ENCODE measurements around the gene COL23A1. TPM values are rescaled to one million over a fixed set of nuclear protein-coding genes. Genes with fewer than 3 reads are reported as not detected.

Gene COL23A1
- total RNA-seq, 1 donor from 2014 or later, result 0.55 TPM

GRCh38 chr5:178348356-178349074, 241.7 kb downstream of the COL23A1 start:
- DNase-seq (ENCODE audit: low spot score), result no peak

GRCh38 chr5:178347956-178348355, 242.2 kb downstream of the COL23A1 start:
- DNase-seq (ENCODE audit: low spot score), result no peak

- no peak for DNase-seq (ENCODE audit: low spot score)
These were observed 243.4 kb downstream of the COL23A1 start for GRCh38 chr5:178346607-178347334.

- no peak for DNase-seq (ENCODE audit: low spot score)
These were observed 246.9 kb downstream of the COL23A1 start for GRCh38 chr5:178343306-178343705.

- no peak for DNase-seq (ENCODE audit: low spot score)
These were observed 248.4 kb downstream of the COL23A1 start for GRCh38 chr5:178341851-178342140.

- no peak for DNase-seq (ENCODE audit: low spot score)
These were observed 248.9 kb downstream of the COL23A1 start for GRCh38 chr5:178341091-178341850.

- DNase-seq (ENCODE audit: low spot score), result no peak
These were observed 249.6 kb downstream of the COL23A1 start for GRCh38 chr5:178340637-178341036.

- DNase-seq (ENCODE audit: low spot score), result no peak
These were observed 250.0 kb downstream of the COL23A1 start for GRCh38 chr5:178340187-178340586.

- DNase-seq (ENCODE audit: low spot score), result no peak
These were observed 250.9 kb downstream of the COL23A1 start for GRCh38 chr5:178339272-178339671.

GRCh38 chr5:178338750-178339144, 251.4 kb downstream of the COL23A1 start:
- DNase-seq (ENCODE audit: low spot score), result no peak

GRCh38 chr5:178338126-178338749, 252.0 kb downstream of the COL23A1 start:
- no peak for DNase-seq (ENCODE audit: low spot score)

GRCh38 chr5:178337334-178337741, 252.9 kb downstream of the COL23A1 start:
- DNase-seq (ENCODE audit: low spot score), result no peak

- DNase-seq (ENCODE audit: low spot score), result no peak
These were observed 253.3 kb downstream of the COL23A1 start for GRCh38 chr5:178336889-178337288.

- no peak for DNase-seq (ENCODE audit: low spot score)
These were observed 254.7 kb downstream of the COL23A1 start for GRCh38 chr5:178335302-178336030.

- no peak for DNase-seq (ENCODE audit: low spot score)
These were observed 255.3 kb downstream of the COL23A1 start for GRCh38 chr5:178334861-178335260.

- no peak for DNase-seq (ENCODE audit: low spot score)
These were observed 256.2 kb downstream of the COL23A1 start for GRCh38 chr5:178333821-178334481.

- DNase-seq (ENCODE audit: low spot score), result no peak
These were observed 258.0 kb downstream of the COL23A1 start for GRCh38 chr5:178332210-178332641.

GRCh38 chr5:178331491-178331996, 258.6 kb downstream of the COL23A1 start:
- no peak for DNase-seq (ENCODE audit: low spot score)

GRCh38 chr5:178330791-178331404, 259.3 kb downstream of the COL23A1 start:
- DNase-seq (ENCODE audit: low spot score), result no peak
